Hepatocyte (in vitro differentiated cells): Measurements from ENCODE around the gene EME2.

Source experiments
- EZH2 ChIP-seq: fragments of 200-600 bp; sonication (generic); IDR thresholded peaks from 2 replicates; pipeline ENCODE4 v1.6.1; 2016; ENCODE audit warnings: antibody characterized with exemption, mild to moderate bottlenecking, borderline replicate concordance
- EZH2phosphoT487 ChIP-seq: fragments of 200-600 bp; sonication (generic); IDR thresholded peaks from one replicate; pipeline ENCODE4 v1.6.1; 2018; ENCODE audit warnings: antibody characterized with exemption, mild to moderate bottlenecking, low read depth, moderate library complexity; ENCODE audit not compliant: unreplicated experiment, severe bottlenecking
- TF ChIP-seq, protein P1 (sequence below): fragments of 200-600 bp; sonication (generic); IDR thresholded peaks from 2 replicates; pipeline ENCODE4 v1.5.1; 2016; ENCODE audit warnings: antibody characterized with exemption, mild to moderate bottlenecking; ENCODE audit not compliant: poor library complexity

DNA sequence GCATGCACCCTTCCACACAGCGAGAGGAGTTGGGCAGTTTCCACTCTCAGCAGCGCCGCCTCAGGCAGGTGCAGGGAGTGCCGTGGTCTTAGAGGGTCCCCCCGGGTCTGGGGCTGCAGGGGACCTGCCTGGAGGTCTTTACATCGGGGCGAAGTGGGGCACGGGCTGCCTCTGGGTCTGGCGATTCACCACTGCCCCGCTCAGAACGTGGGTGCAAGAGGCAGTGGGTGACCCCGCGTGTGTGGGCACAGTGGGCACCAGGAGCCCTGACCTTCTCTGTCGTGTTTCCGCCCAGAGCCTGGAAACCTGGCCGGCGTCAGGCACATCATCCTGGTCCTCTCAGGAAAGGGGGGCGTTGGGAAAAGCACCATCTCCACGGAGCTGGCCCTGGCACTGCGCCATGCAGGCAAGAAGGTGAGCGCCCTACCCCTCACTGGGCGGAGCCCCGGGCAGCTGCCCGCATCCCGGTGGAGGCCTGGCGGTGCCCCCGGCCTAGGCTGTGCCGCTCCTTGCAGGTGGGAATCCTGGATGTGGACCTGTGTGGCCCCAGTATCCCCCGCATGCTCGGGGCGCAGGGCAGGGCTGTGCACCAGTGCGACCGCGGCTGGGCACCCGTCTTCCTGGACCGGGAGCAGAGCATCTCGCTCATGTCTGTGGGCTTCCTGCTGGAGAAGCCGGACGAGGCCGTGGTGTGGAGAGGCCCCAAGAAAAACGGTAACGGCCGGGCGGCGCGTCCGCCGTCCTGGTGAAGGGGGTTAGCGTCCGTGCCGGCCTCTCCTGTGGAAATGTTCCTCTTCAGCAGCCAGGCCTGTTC lies 13.8 kb downstream of the EME2 start:
- TF ChIP-seq, protein P1, sequence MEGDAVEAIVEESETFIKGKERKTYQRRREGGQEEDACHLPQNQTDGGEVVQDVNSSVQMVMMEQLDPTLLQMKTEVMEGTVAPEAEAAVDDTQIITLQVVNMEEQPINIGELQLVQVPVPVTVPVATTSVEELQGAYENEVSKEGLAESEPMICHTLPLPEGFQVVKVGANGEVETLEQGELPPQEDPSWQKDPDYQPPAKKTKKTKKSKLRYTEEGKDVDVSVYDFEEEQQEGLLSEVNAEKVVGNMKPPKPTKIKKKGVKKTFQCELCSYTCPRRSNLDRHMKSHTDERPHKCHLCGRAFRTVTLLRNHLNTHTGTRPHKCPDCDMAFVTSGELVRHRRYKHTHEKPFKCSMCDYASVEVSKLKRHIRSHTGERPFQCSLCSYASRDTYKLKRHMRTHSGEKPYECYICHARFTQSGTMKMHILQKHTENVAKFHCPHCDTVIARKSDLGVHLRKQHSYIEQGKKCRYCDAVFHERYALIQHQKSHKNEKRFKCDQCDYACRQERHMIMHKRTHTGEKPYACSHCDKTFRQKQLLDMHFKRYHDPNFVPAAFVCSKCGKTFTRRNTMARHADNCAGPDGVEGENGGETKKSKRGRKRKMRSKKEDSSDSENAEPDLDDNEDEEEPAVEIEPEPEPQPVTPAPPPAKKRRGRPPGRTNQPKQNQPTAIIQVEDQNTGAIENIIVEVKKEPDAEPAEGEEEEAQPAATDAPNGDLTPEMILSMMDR: no peak
- TF ChIP-seq EZH2 (no peak), EZH2phosphoT487 (no peak)
